GM18499 (cell line): ENCODE data around the gene MEIOC.
"Not testable (repeated sequence)": the region's sequence is repeated elsewhere in the genome, so short reads cannot be mapped to it uniquely, and the experiment has no call there.

Source experiments
- ATAC-seq: cut with Tn5 transposase; IDR thresholded peaks from one replicate; pipeline ENCODE4 v1.9.1; 2021; ENCODE audit warnings: moderate number of reproducible peaks; ENCODE audit not compliant: insufficient read depth, unreplicated experiment

Gene MEIOC

GRCh38 chr17:44700288-44700687, 44.0 kb downstream of the MEIOC start:
- not testable (repeated sequence) for ATAC-seq

- ATAC-seq: no peak
Measured at GRCh38 chr17:44707755-44708400, 51.6 kb downstream of the MEIOC start.

DNA sequence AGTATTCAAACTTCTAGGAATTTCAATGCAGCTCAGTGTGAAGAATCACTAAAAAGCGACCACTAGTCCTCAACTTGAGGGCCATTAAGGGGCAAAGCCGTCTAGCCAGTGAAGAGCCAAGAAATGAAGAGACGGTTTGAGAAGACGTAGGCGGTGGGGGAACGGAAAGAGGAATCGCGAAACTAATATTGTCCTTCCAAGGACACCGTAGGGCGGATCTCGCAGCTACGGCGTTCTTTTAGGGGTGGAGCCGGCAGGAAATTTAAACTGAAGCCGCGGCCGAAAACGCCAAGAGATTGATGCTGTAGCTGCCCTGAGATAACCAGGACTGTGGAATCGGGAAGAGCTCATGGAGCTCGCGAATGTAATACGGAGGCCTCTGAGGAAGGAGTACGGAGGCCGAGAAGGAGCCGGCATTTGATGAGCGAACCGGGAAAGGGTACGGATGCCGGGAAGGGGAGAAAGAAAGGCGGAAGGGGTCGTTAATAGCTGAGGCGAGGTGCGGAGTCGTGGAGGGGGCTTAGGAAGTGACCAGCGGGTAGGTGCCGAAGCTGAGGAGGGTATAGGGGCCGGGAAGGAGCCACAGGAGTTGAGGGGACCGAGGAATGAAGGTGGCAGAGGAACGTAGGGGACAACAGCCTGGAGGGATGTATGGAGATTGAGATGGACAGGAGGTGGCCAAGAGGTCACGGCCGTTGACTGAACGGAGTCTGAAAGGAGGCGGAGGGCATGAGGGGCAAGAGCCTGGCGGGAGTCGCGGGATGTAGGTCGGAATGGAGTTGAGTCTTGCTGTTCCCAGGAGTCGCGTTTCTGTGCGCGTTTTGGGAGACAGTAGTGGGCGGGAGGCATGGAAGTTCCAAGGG, 52.4 kb downstream of the MEIOC start, which contains the start of gene DBF4B:
DBF4B (plus strand) TSS at position 265 of the 863 bp plus-strand sequence; CDS start at position 421, 156 bp downstream.
- ATAC-seq: no peak

GRCh38 chr17:44719444-44719843, 63.2 kb downstream of the MEIOC start:
- ATAC-seq: no peak

DNA sequence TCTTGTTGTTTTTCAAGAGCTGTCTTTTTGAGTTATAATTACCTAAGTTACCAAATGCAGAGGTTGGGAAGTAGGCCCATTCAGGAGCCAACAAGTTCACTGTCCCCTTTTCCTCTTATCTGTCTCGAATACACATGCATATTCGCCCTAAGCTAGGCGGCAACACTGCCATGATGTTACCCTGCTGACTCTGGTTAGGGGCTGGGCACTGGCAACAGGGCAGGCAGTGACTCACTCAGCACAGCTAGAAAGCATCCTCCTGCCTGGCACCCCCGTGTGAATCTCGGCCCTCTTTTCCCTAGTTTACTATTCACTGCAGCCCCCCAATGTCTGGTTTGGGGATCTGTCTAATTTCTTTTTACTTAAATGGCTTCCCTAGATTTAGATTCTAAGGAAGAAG, 66.0 kb downstream of the MEIOC start:
- no peak for ATAC-seq
